ENCODE data around the gene SASH3. TPM values are rescaled to one million over a fixed set of nuclear protein-coding genes. Genes with fewer than 3 reads are reported as not detected.

SASH3 gene
- total RNA-seq, 4 donors from 2014 or later = 3.9 to 10.4 (median 6.3) TPM

DNA sequence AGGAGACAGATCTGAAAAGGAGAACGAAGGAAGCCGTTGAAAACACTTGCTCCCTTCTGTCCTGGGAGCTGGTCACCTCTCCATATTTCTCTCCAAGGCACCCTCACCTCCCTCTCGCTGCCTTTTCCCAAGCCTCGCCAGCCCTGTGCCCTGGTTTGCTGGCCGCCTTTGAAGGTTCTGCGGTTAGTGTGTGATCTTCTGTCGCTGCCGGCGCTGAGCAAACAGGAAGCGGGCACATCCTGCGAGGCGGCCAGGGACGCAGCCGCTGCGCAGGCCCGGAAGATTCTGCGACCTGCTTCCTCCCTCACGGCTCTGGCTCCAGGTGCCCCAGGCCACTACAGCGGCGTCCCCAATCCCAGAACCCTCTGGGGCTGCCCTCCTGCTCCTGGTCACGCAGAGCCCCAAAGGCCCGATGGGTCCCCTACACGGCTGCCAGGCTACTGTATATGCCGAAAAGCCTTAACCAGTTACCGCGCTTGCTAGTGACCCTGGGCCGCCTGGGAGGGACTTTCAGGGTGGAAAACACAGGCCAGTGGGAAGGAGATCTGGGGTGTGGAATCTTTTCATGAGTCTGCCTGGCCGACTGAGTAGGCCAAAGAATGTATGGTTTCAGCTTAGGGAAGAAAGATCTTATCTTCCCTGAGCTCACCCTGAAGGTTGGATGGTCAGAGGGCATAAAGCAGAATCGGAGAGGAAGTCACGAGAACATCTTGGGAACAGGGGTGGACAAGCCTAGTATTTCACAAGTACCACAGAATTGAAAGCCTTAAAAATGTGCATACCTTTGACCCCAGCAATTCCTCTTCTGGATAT, 2.3 kb upstream of the SASH3 start:
- intact Hi-C loops (cut with DNase I) = no loop called here
- 69% methylated on average over 13 of the region's 30 CpGs for WGBS
- no peak overlapping the region for H3K4me3 ChIP-seq

DNA sequence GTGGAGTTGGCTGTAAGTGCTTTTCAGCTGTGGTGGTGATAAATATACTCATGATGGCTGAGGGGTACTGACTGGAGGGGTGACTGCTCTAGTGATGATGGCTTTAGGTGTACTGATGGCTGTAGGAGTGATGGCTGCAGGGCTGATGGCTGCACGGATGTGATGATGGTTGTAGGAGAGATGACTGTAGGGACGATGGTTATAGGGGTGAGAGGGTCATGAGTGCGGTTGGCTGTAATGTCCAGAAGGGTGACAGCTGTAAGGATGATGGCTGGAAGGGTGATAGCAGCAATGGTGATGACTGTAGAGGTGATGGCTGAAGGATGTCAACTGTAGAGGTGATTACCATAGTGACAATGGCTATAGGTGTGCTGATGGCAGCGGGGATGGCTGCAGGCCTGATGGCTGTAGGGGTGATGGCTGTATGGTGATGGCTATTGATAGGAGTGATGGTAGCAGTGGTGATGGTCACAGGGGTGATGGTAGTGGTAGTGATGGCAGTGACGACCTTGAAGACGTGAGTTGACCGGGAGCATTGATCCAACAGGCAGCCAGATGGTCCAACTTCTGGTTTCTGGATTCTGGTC, 570 bp upstream of the SASH3 start:
- intact Hi-C loops (cut with DNase I) = no loop called here
- no peak for TF ChIP-seq POLR2AphosphoS5 (IDR thresholded peaks at IDR 0.05)
- Histone ChIP-seq H3K27ac (replicated peaks in 1 of 4) (no peak overlapping the region), H3K9me3 (no peaks in the 10 kb centered on the region), H3K36me3 (no peaks in the 10 kb centered on the region), H3K4me1 (no peaks in the 10 kb centered on the region), H3K4me3 (no peak overlapping the region), H3K27me3 (no peaks in the 10 kb centered on the region)
- DNase-seq (ENCODE audit: extremely low spot score) = no peak
- WGBS = 79% methylated on average over 7 of the region's 7 CpGs

More for the DNA sequence above, 2.3 kb upstream of the SASH3 start:
- H3K4me1 ChIP-seq = no peaks in the 10 kb centered on the region
- H3K27ac ChIP-seq (replicated peaks in 1 of 4) = peak overlapping the region in 3 of 4 donors; percentile 49 to 63 (median 55)
- peak in 1 of 2 donors; percentile 15 for TF ChIP-seq POLR2AphosphoS5 (IDR thresholded peaks at IDR 0.05)
- no peak for TF ChIP-seq POLR2A (IDR thresholded peaks at IDR 0.05; ENCODE audit: low read depth)
- no peaks in the 10 kb centered on the region for H3K36me3 ChIP-seq
- no peaks in the 10 kb centered on the region for H3K9me3 ChIP-seq
- no peaks in the 10 kb centered on the region for H3K27me3 ChIP-seq
- no peak for DNase-seq (ENCODE audit: extremely low spot score)

DNA sequence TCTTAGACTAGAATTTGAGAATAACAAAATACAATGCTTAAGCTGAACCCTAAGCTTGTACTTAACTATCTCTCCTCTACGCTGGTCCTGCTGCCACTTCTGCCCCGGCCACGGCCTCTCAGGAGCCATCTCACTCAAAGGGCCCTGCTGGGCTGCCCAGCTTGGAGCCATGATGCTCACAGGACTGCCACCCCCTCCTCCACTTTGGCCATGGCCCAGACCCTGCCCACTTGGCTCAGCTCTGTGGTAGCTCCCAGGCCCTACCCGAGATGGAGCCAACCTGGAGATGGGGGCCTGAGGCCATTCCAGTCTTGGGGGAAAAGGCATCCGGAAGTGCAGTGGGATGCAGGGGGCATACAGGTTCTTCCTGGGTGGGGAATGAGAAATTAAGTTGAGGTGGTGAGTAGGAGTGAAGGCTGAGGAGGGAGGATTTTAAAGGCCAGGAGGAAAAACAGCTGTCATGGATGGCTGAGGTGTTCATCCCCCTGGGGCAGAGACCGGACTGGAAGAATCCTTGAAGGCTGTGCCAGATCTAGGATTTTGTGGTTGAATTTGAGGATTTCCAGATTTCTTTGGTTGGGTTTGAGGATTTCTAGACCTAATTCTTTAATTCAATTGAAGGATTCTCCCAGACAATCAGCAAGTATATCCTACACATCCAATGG, 824 bp downstream of the SASH3 start:
- TF ChIP-seq, protein P1, sequence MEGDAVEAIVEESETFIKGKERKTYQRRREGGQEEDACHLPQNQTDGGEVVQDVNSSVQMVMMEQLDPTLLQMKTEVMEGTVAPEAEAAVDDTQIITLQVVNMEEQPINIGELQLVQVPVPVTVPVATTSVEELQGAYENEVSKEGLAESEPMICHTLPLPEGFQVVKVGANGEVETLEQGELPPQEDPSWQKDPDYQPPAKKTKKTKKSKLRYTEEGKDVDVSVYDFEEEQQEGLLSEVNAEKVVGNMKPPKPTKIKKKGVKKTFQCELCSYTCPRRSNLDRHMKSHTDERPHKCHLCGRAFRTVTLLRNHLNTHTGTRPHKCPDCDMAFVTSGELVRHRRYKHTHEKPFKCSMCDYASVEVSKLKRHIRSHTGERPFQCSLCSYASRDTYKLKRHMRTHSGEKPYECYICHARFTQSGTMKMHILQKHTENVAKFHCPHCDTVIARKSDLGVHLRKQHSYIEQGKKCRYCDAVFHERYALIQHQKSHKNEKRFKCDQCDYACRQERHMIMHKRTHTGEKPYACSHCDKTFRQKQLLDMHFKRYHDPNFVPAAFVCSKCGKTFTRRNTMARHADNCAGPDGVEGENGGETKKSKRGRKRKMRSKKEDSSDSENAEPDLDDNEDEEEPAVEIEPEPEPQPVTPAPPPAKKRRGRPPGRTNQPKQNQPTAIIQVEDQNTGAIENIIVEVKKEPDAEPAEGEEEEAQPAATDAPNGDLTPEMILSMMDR (IDR thresholded peaks at IDR 0.05) = no peak
- TF ChIP-seq POLR2A (IDR thresholded peaks at IDR 0.05; ENCODE audit: low read depth) = no peak
- TF ChIP-seq EP300 (IDR thresholded peaks at IDR 0.05) = no peak
- TF ChIP-seq POLR2AphosphoS5 (IDR thresholded peaks at IDR 0.05) = no peak
- no peak for DNase-seq (ENCODE audit: extremely low spot score)
- H3K27me3 ChIP-seq = no peaks in the 10 kb centered on the region

DNA sequence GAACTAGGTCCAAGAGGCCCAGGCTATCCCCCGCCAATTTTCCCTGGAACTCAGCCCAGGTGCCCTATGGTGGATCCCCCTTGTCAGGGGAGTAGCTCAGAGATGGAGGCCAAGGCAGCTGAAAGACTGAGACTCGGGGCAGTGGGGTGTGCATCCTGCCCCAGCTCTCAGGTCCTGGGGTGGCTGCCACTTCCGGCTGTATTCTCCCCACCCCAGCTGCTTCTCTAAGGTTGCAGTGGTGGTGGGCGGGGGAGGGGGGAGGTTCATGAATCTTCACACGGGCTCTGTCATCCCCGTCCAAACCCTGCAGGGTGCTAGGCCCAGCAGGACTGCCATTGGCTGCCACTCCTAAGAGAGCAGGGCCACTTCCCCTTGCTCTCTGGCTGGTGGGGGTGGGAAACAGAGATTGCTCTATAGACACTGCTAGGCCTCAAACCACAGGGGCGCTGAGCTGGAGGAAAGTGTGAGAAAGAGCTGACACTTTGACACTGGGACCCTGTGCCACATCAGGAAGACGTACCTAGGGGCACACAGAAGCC, 1.5 kb downstream of the SASH3 start:
- Histone ChIP-seq H3K27ac (replicated peaks in 1 of 4) (no peak overlapping the region), H3K36me3 (no peaks in the 10 kb centered on the region), H3K9me3 (no peaks in the 10 kb centered on the region), H3K27me3 (no peaks in the 10 kb centered on the region), H3K4me3 (peak overlapping the region in 2 of 4 donors; percentile 18 to 37), H3K4me1 (no peaks in the 10 kb centered on the region)
- TF ChIP-seq, protein P1 (IDR thresholded peaks at IDR 0.05) = no peak
- no peak for TF ChIP-seq POLR2AphosphoS5 (IDR thresholded peaks at IDR 0.05)
- no peak for TF ChIP-seq POLR2A (IDR thresholded peaks at IDR 0.05; ENCODE audit: low read depth)
- TF ChIP-seq EP300 (IDR thresholded peaks at IDR 0.05) = no peak
- no peak for DNase-seq (ENCODE audit: extremely low spot score)
- intact Hi-C loops (cut with DNase I) = no loop called here
- WGBS = 49% methylated on average over 6 of the region's 8 CpGs

More for the DNA sequence above, 824 bp downstream of the SASH3 start:
- Histone ChIP-seq H3K4me3 (peak overlapping the region; percentile 12 to 37 (median 20)), H3K36me3 (no peaks in the 10 kb centered on the region), H3K27ac (replicated peaks in 1 of 4) (no peak overlapping the region), H3K9me3 (no peaks in the 10 kb centered on the region), H3K4me1 (no peaks in the 10 kb centered on the region)
- intact Hi-C loops (cut with DNase I) = no loop called here
- whole genome bisulfite sequencing = 78% methylated on average over 6 of the region's 6 CpGs

DNA sequence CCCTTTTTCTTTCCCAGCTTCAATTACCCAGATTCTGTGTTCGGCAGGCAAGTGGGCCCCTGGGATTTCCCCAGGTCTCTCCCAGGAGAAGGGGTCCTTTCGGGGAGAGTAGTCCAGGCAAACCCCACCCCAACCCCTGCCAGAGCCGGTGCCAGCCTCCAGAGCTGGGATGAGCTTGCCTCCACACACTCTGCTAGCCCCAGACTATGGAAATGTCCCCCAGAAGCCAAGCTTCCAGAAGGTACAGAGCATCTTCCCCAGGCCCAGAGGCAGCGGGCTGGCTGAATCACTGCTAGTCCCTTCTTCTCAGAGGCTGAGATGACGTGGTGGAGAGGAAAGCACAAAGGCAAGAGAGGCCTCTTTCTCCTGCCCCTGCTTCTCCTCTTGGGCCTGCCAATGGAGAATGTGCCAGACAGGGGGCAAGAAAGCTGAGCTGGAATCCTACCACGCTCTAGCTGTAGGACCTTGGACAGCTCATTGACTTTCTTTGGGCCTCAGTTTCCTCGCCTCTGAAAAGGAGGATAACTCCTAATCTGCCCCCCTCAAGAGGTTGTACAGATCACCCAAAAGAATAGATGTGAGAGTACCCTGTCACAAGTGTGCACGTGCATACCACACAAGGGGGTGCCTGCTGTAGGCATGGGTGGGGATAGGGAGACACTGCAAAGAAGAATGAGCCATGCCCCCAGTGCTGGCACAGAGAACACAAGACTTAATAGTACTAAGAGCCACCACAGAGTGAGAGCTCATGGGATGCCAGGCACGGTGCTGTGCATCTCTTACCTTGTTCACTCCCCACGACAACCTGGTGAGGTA, 2.1 kb downstream of the SASH3 start:
- intact Hi-C loops (cut with DNase I) = no loop called here
- no peaks in the 10 kb centered on the region for H3K36me3 ChIP-seq
- H3K27ac ChIP-seq (replicated peaks in 1 of 4) = no peak overlapping the region
- H3K4me3 ChIP-seq = no peak overlapping the region
- WGBS = 71% methylated on average over 8 of the region's 10 CpGs
- H3K4me1 ChIP-seq = no peaks in the 10 kb centered on the region
- no peaks in the 10 kb centered on the region for H3K27me3 ChIP-seq
- H3K9me3 ChIP-seq = no peaks in the 10 kb centered on the region
- no peak for DNase-seq (ENCODE audit: extremely low spot score)
- TF ChIP-seq POLR2A (IDR thresholded peaks at IDR 0.05; ENCODE audit: low read depth) (no peak), POLR2AphosphoS5 (IDR thresholded peaks at IDR 0.05) (no peak), EP300 (IDR thresholded peaks at IDR 0.05) (no peak)
- TF ChIP-seq, protein P1 (IDR thresholded peaks at IDR 0.05) = no peak

Measured in esophagus muscularis mucosa (tissue), 4 donors.